Measurements from ENCODE around the gene SEPTIN10.

The SEPTIN10 gene

DNA sequence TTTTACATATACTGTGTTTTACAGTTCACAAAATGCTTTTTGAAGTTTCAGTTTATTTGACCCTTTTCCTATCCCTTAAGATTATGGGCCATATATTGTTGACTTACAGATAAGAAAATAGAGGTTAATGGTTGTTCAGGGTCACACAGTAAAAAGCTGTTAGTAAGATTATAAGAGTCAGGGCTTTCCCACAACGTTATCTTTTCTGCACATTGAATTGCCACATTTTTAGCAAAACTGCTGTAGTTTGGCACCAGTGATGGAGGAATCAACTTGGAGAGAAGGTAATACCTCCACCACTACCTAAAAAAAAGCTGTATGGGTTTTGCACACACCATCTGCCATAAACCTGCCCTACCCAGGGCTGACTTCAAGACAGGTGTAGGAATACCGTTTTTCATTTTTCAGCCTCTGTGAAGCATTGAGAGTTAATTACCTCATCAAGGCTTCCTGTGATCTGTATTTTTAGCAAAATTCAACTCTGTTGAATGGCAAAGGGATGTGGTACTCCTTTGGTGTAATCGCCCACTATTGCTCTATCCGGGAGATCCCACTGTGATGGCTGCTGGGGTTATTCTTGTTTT is 5.4 kb upstream of the SEPTIN10 start:
- H3K27me3 ChIP-seq (replicated peaks; ENCODE audit: control insufficient read depth, insufficient read depth, low read length, poor library complexity, severe bottlenecking): peaks cover 20% of the 10 kb centered on the region
- H3K4me1 ChIP-seq (ENCODE audit: control insufficient read depth, insufficient read depth, low read length, poor library complexity, severe bottlenecking): peaks cover 8% of the 10 kb centered on the region
- DNase-seq: no peak
- H3K27ac ChIP-seq (ENCODE audit: insufficient read depth, low read length, poor library complexity, severe bottlenecking): no peak overlapping the region
- no peaks in the 10 kb centered on the region for H3K36me3 ChIP-seq (ENCODE audit: control insufficient read depth, insufficient read depth, low read length)
- H3K4me3 ChIP-seq (ENCODE audit: insufficient read depth, low read depth, low read length, poor library complexity, severe bottlenecking): no peak overlapping the region
- H3K9me3 ChIP-seq (ENCODE audit: control insufficient read depth, low read length): no peaks in the 10 kb centered on the region

DNA sequence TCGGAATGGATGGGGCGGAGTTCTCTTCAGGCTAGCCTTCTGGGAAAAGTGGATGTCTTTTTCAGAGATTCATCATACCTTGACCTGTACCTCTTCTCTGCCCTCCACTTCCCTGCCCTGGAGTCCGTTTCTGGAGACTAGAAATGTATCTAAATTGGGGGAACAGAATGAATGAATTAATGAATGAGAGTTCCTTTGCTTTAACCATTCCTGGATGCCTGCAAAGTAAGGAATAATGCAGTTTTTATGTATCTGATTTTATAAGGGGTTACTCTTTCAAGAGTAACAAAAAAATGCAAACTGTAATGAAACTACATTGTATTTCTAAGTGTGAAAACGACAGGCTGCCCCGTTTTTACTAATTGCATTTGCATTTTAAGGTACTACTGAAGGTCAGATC is 2.4 kb upstream of the SEPTIN10 start:
- Histone ChIP-seq H3K4me1 (ENCODE audit: control insufficient read depth, insufficient read depth, low read length, poor library complexity, severe bottlenecking) (peaks cover 15% of the 10 kb centered on the region), H3K27ac (ENCODE audit: insufficient read depth, low read length, poor library complexity, severe bottlenecking) (no peak overlapping the region), H3K4me3 (ENCODE audit: insufficient read depth, low read depth, low read length, poor library complexity, severe bottlenecking) (no peak overlapping the region), H3K9me3 (ENCODE audit: control insufficient read depth, low read length) (no peaks in the 10 kb centered on the region), H3K36me3 (ENCODE audit: control insufficient read depth, insufficient read depth, low read length) (no peaks in the 10 kb centered on the region), H3K27me3 (replicated peaks; ENCODE audit: control insufficient read depth, insufficient read depth, low read length, poor library complexity, severe bottlenecking) (peaks cover 16% of the 10 kb centered on the region)
- no peak for DNase-seq

DNA sequence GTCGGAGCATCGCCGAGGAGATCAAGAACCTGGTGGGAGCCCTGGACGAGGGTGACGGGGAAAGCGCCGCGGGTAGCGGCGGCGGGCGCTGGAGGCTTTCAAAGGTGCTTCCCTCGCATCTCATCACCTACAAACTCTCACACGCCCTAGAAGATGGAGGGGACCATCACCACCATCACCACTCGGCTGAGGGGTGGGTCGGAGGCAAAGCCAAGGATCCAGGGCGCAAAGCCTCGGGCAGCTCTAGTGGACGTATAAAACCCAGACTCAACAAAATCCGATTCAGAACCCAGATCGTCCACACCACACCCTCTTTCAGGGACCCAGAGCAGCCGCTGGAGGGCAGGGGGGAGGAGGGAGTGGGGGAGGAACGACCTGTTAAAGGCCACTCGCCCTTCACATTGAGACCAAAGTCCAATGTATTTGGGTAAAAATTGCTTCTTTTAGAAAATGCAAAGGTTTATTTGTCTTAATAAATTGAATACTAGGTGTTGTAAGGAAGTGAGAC is 1.9 kb upstream of the SEPTIN10 start:
- H3K36me3 ChIP-seq (ENCODE audit: control insufficient read depth, insufficient read depth, low read length): no peaks in the 10 kb centered on the region
- no peak for DNase-seq
- peaks cover 16% of the 10 kb centered on the region for H3K27me3 ChIP-seq (replicated peaks; ENCODE audit: control insufficient read depth, insufficient read depth, low read length, poor library complexity, severe bottlenecking)
- no peak overlapping the region for H3K4me3 ChIP-seq (ENCODE audit: insufficient read depth, low read depth, low read length, poor library complexity, severe bottlenecking)
- H3K27ac ChIP-seq (ENCODE audit: insufficient read depth, low read length, poor library complexity, severe bottlenecking): no peak overlapping the region
- no peaks in the 10 kb centered on the region for H3K9me3 ChIP-seq (ENCODE audit: control insufficient read depth, low read length)
- H3K4me1 ChIP-seq (ENCODE audit: control insufficient read depth, insufficient read depth, low read length, poor library complexity, severe bottlenecking): peaks cover 15% of the 10 kb centered on the region

- H3K4me3 ChIP-seq (ENCODE audit: insufficient read depth, low read depth, low read length, poor library complexity, severe bottlenecking): peak overlapping the region; percentile 57
- H3K27ac ChIP-seq (ENCODE audit: insufficient read depth, low read length, poor library complexity, severe bottlenecking): no peak overlapping the region
- no peak for DNase-seq
- H3K36me3 ChIP-seq (ENCODE audit: control insufficient read depth, insufficient read depth, low read length): no peaks in the 10 kb centered on the region
- no peaks in the 10 kb centered on the region for H3K9me3 ChIP-seq (ENCODE audit: control insufficient read depth, low read length)
- peaks cover 15% of the 10 kb centered on the region for H3K4me1 ChIP-seq (ENCODE audit: control insufficient read depth, insufficient read depth, low read length, poor library complexity, severe bottlenecking)
- peaks cover 16% of the 10 kb centered on the region for H3K27me3 ChIP-seq (replicated peaks; ENCODE audit: control insufficient read depth, insufficient read depth, low read length, poor library complexity, severe bottlenecking)
Observed at GRCh38 chr2:109614715-109615636, 1.2 kb upstream of the SEPTIN10 start.

DNA sequence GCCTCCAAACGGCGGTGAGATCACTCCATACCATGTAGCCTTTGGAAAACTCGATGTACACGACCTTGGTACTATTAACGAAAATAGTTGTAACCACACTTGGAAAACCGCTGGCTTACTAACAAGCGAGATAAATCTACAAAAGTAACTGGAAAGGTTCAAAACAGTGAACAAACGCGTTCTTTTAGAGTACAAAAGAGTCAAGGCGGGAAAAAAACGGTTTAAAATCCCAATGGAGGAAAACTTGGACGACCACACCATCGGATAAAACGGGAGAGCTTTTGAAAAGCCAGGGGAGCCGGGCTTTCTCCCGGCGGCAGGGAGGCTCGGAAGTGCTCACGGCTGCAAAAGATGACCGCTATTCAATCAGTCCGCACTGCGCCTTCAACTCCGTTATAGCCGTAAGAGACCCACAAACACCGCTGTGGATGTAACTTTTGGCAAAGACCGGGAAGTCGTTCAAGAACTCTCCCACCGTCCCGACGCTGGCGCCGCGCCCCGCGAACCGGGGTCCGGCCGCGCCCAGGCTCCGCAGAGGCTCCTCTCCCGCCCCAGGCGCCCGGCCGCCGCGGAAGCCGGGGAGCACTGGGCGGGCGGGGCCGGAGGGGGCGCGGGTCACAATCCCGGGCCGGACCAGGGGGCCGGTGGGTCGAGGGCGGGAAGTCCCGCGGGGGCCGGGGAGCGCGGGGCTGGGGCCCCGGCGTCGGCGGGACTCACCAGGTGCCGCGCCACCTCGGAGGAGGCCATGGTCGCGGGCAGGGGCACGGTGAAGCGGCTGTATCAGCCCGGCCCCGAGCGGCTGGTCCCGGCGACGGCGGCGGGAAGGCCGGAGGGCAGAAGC is 465 bp downstream of the SEPTIN10 start:
- H3K4me1 ChIP-seq (ENCODE audit: control insufficient read depth, insufficient read depth, low read length, poor library complexity, severe bottlenecking): peaks cover 15% of the 10 kb centered on the region
- no peak overlapping the region for H3K27ac ChIP-seq (ENCODE audit: insufficient read depth, low read length, poor library complexity, severe bottlenecking)
- DNase-seq: no peak
- H3K27me3 ChIP-seq (replicated peaks; ENCODE audit: control insufficient read depth, insufficient read depth, low read length, poor library complexity, severe bottlenecking): peaks cover 14% of the 10 kb centered on the region
- no peaks in the 10 kb centered on the region for H3K36me3 ChIP-seq (ENCODE audit: control insufficient read depth, insufficient read depth, low read length)
- H3K4me3 ChIP-seq (ENCODE audit: insufficient read depth, low read depth, low read length, poor library complexity, severe bottlenecking): peak overlapping the region; percentile 57
- no peaks in the 10 kb centered on the region for H3K9me3 ChIP-seq (ENCODE audit: control insufficient read depth, low read length)

- Histone ChIP-seq H3K27me3 (replicated peaks; ENCODE audit: control insufficient read depth, insufficient read depth, low read length, poor library complexity, severe bottlenecking) (peaks cover 14% of the 10 kb centered on the region), H3K4me1 (ENCODE audit: control insufficient read depth, insufficient read depth, low read length, poor library complexity, severe bottlenecking) (peaks cover 15% of the 10 kb centered on the region)
- DNase-seq: no peak
Observed at GRCh38 chr2:109611467-109612095, 2.2 kb downstream of the SEPTIN10 start.

DNA sequence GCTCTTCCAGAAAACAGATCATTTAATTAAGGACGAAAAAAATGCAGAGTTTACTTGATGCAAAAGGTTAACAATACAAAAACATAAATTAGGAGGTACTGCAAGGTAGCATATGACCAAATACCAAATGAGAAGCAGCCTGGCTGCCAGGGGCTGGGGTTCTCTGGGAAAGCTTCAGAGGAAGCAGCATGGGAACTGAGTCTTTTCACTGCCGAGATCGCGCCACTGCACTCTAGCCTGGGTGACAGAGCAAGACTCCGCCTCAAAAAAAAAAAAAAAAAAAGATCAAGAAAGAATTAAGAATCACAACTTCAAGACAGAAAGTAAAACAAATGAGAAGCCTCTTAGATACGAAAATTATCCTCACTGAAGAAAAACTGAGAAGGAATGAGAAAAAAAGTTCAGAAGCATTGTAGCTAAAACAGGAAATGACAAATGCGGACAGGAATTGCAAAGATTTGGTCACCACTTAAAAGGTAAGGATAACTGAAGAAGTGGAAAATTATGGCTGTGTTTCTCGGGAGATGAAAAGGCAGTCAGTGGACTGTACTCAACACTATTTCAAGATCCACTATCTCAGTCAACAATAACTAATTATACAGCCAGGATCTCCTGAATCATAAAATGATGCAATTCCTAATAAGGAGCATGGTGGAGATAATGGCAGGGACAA is 4.3 kb downstream of the SEPTIN10 start:
- no peaks in the 10 kb centered on the region for H3K36me3 ChIP-seq (ENCODE audit: control insufficient read depth, insufficient read depth, low read length)
- H3K4me3 ChIP-seq (ENCODE audit: insufficient read depth, low read depth, low read length, poor library complexity, severe bottlenecking): no peak overlapping the region
- no peaks in the 10 kb centered on the region for H3K9me3 ChIP-seq (ENCODE audit: control insufficient read depth, low read length)
- peaks cover 8% of the 10 kb centered on the region for H3K4me1 ChIP-seq (ENCODE audit: control insufficient read depth, insufficient read depth, low read length, poor library complexity, severe bottlenecking)
- no peak for DNase-seq
- no peaks in the 10 kb centered on the region for H3K27me3 ChIP-seq (replicated peaks; ENCODE audit: control insufficient read depth, insufficient read depth, low read length, poor library complexity, severe bottlenecking)
- H3K27ac ChIP-seq (ENCODE audit: insufficient read depth, low read length, poor library complexity, severe bottlenecking): no peak overlapping the region

More at GRCh38 chr2:109611467-109612095, 2.2 kb downstream of the SEPTIN10 start:
- Histone ChIP-seq H3K27ac (ENCODE audit: insufficient read depth, low read length, poor library complexity, severe bottlenecking) (no peak overlapping the region), H3K4me3 (ENCODE audit: insufficient read depth, low read depth, low read length, poor library complexity, severe bottlenecking) (no peak overlapping the region), H3K36me3 (ENCODE audit: control insufficient read depth, insufficient read depth, low read length) (no peaks in the 10 kb centered on the region), H3K9me3 (ENCODE audit: control insufficient read depth, low read length) (no peaks in the 10 kb centered on the region)

GRCh38 chr2:109607766-109608165 is 6.0 kb downstream of the SEPTIN10 start:
- no peak for DNase-seq
- Histone ChIP-seq H3K36me3 (ENCODE audit: control insufficient read depth, insufficient read depth, low read length) (no peaks in the 10 kb centered on the region), H3K4me3 (ENCODE audit: insufficient read depth, low read depth, low read length, poor library complexity, severe bottlenecking) (no peak overlapping the region), H3K27ac (ENCODE audit: insufficient read depth, low read length, poor library complexity, severe bottlenecking) (no peak overlapping the region), H3K9me3 (ENCODE audit: control insufficient read depth, low read length) (no peaks in the 10 kb centered on the region), H3K4me1 (ENCODE audit: control insufficient read depth, insufficient read depth, low read length, poor library complexity, severe bottlenecking) (no peaks in the 10 kb centered on the region), H3K27me3 (replicated peaks; ENCODE audit: control insufficient read depth, insufficient read depth, low read length, poor library complexity, severe bottlenecking) (no peaks in the 10 kb centered on the region)

GRCh38 chr2:109604597-109604996 is 9.2 kb downstream of the SEPTIN10 start:
- no peaks in the 10 kb centered on the region for H3K4me1 ChIP-seq (ENCODE audit: control insufficient read depth, insufficient read depth, low read length, poor library complexity, severe bottlenecking)

More at GRCh38 chr2:109604597-109604996, 9.2 kb downstream of the SEPTIN10 start:
- no peak for DNase-seq
- Histone ChIP-seq H3K27ac (ENCODE audit: insufficient read depth, low read length, poor library complexity, severe bottlenecking) (no peak overlapping the region), H3K9me3 (ENCODE audit: control insufficient read depth, low read length) (no peaks in the 10 kb centered on the region), H3K4me3 (ENCODE audit: insufficient read depth, low read depth, low read length, poor library complexity, severe bottlenecking) (no peak overlapping the region), H3K36me3 (ENCODE audit: control insufficient read depth, insufficient read depth, low read length) (no peaks in the 10 kb centered on the region), H3K27me3 (replicated peaks; ENCODE audit: control insufficient read depth, insufficient read depth, low read length, poor library complexity, severe bottlenecking) (peaks cover 3% of the 10 kb centered on the region)

Data from effector memory CD4-positive, alpha-beta T cell (primary cell).